Glomerular endothelial cell (primary cell): ENCODE data around the gene PCSK1N. TPM values are rescaled to one million over a fixed set of nuclear protein-coding genes. Genes with fewer than 3 reads are reported as not detected.
"Not testable (repeated sequence)": the region's sequence is repeated elsewhere in the genome, so short reads cannot be mapped to it uniquely, and the experiment has no call there.

ENCODE experiments used
- DNase-seq: peaks from one replicate; pipeline ENCODE4 v3.0.0-alpha.2; 2011; ENCODE audit warnings: low read depth, low spot score; ENCODE audit errors: extremely low read depth
- total RNA-seq: library from RNA; depleted of rRNA; stranded (reverse); fragments of >200 nt; gene quantifications from 2 replicates; pipeline ENCODE4 v1.2.3, GENCODE V29; 2015

Gene PCSK1N, protein sequence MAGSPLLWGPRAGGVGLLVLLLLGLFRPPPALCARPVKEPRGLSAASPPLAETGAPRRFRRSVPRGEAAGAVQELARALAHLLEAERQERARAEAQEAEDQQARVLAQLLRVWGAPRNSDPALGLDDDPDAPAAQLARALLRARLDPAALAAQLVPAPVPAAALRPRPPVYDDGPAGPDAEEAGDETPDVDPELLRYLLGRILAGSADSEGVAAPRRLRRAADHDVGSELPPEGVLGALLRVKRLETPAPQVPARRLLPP
- total RNA-seq: 1.5 and 8.9 TPM in 2 replicates

GRCh38 chrX:48835524-48836329, at the start of gene PCSK1N:
TSS of gene PCSK1N (minus strand) at chrX:48835610. CDS start at chrX:48835532, 78 bp downstream.
- DNase-seq: no peak

- DNase-seq: no peak
These were observed 48.3 kb upstream of the PCSK1N start for GRCh38 chrX:48883729-48884128.

GRCh38 chrX:48876944-48877343, 41.5 kb upstream of the PCSK1N start:
- DNase-seq: not testable (repeated sequence)

GRCh38 chrX:48872017-48872416, 36.6 kb upstream of the PCSK1N start:
- not testable (repeated sequence) for DNase-seq

DNA sequence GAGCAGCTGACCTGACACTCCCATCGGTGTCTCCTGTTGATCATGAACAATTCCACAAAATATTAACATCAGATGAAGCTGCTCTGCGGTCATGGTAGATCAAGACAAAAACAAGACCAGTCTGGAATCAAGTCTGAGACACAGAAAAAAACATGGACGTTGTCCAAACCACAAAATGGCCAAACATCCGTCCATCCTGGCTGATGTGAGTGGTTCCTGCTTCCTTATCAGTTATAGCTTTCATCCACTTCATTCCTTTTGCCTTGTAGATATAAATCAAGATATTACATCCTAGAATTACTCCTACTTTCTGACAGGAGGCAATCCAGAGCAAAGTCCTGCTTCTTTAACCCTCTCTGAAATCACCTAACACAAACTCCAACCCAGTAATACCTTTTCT, 28.8 kb upstream of the PCSK1N start:
- no peak for DNase-seq

DNA sequence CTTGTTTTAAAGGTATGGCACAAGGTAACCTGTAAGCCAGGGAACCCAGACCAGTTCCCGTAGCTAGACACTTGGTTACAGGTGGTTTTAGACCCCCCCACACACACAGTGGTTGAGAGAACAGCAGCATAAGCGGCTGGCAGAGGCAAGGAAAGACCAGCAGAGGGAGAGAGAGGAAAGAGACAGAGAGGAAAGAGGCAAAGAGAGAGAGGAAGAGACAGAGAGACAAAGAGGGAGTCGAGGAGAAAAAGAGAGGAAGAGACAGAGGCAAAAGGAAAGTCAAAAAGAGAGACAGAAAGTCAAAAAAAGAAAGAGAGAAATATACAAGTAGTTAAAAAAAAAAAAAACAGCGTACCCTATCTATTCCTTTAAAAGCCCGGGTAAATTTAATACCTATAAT, 19.5 kb upstream of the PCSK1N start:
- DNase-seq: no peak

DNA sequence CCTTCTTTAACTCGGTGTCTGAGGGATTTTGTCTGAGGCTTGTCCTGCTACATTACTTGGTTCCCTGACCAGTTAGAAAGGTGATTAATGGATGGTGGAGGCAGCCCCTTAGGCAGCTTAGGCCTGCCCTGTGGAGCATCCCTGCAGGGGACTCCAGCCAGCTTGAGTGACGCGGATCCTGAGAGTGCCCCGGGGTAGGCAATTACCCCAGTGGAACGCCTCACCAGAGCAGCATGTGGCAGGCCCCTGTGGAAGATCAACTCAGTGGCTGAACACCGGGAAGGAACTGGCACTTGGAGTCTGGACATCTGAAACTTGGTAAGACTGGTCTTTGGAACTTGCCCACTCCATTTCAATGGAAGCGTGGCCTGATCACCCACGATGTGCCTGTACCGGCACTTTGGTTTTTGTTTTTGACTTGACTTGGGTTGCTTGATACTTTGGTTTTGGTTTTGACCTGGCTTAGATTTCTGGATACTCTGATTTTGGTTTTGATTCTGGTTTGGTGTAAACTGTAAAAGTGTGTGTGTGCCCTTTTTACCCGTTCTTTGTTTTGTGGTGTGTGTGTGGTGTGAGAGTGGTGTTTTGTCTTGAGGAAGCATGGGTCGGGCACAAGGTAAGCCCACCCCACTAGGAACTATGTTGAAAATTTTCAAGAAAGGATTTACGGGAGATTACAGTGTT, 18.9 kb upstream of the PCSK1N start:
- DNase-seq: not testable (repeated sequence)

- not testable (repeated sequence) for DNase-seq
These were observed 18.1 kb upstream of the PCSK1N start for GRCh38 chrX:48853494-48853893.

- no peak for DNase-seq
These were observed 17.4 kb upstream of the PCSK1N start for GRCh38 chrX:48852857-48853256.

DNA sequence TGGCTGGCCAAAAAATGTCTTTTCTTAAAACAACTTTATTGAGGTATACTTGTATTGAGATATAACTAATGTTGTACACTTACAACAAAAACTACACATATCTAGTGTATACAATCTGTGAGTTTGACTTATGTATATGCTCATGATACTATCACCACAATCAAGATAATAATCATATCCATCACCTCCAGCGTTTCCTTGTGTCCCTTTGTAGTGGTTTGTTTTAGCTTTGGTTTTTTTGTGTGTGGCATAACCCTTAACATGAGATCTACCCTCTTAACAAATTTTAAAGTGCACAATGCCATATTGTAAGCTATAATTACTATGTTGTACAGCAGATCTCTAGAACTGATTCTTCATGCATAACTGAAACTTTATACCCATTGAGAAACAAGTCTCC, 13.4 kb upstream of the PCSK1N start:
- DNase-seq: no peak

GRCh38 chrX:48839686-48840085, 4.3 kb upstream of the PCSK1N start:
- no peak for DNase-seq

- DNase-seq: no peak
These were observed 1.1 kb downstream of the PCSK1N start for GRCh38 chrX:48834383-48834709.

GRCh38 chrX:48833542-48834138, 1.8 kb downstream of the PCSK1N start:
- DNase-seq: no peak

- no peak for DNase-seq
These were observed 3.5 kb downstream of the PCSK1N start for GRCh38 chrX:48831909-48832291.

- DNase-seq: no peak
These were observed 4.1 kb downstream of the PCSK1N start for GRCh38 chrX:48831136-48831908.

DNA sequence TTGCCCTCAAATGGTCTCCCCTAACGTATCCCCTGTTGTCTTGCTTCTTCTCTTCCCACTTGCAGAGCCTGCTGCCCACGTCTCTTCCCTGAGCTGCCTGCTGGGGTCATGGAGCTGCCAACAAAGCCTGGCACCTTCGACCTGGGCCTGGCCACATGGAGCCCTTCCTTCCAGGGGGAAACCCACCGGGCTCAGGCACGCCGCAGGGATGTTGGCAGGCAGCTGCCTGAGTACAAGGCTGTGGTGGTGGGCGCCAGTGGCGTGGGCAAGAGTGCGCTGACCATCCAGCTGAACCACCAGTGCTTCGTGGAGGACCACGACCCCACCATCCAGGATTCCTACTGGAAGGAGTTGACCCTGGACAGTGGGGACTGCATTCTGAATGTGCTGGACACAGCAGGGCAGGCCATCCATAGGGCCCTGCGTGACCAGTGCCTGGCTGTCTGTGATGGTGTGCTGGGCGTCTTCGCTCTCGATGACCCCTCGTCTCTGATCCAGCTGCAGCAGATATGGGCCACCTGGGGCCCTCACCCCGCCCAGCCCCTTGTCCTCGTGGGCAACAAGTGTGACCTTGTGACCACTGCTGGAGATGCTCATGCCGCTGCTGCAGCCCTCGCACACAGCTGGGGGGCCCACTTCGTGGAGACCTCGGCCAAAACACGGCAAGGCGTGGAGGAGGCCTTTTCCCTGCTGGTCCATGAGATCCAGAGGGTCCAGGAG, 6.2 kb downstream of the PCSK1N start:
- DNase-seq: no peak

GRCh38 chrX:48827654-48827968, 7.8 kb downstream of the PCSK1N start:
- DNase-seq: no peak

DNA sequence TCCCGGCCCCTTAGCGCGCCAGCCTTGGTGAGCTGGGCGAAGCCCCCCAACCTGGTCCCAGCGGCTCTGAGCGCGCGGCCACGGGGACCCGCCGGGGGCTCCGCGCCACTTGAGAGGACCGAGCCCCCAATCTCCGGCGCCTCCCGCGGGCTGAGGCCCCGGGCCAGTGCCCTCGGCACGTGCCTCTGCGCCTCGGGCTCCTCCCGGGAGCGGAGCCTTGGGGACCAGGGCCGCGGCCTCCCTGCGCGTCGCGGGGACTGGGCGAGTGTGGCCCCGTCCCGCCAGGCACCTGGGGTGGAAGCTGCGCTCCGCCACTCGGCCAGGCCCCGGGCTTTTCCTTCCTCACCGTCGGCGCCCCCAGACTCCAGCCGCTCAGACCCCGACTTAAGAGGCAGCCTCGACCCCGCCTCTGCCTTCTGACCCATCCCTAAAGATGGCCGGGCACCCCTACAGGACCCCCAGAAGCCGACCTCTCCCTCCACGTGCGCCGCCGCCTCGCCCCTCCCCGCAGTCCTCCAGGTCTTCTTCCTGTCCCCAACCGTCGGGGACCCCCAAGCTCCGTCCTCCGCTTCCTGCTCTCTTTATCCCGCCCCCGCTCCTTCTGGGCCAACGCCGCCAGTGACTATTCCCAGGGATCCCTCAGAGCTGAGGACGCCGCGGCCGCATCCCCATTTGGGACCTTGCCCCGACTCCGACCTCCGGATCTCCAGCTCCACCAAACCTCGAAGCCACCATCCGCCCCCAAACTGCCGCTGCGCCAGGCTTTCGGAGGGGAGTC, 8.3 kb downstream of the PCSK1N start:
- DNase-seq: no peak

- DNase-seq: no peak
These were observed 9.1 kb downstream of the PCSK1N start, which contains the start of gene ERAS for GRCh38 chrX:48826135-48826875. TSS of gene ERAS (plus strand) at chrX:48826513. CDS start at chrX:48829124, 2,611 bp downstream.
